ENCODE measurements around the gene VIPR2.

GRCh38 chr7:159030490-159031134, 114.1 kb downstream of the VIPR2 start:
- TF ChIP-seq CTCF (IDR thresholded peaks at IDR 0.05; ENCODE audit: low read length) (peak; percentile 34), EZH2phosphoT487 (IDR thresholded peaks at IDR 0.05; ENCODE audit: low read length) (no peak), EZH2 (optimal IDR thresholded peaks at IDR 0.05; ENCODE audit: low read depth, low read length) (no peak)

All from MM.1S (cell line).